NCI-H2171 (cell line): ENCODE measurements around the gene FUT2.
"Not testable (repeated sequence)": the region's sequence is repeated elsewhere in the genome, so short reads cannot be mapped to it uniquely, and the experiment has no call there.

Experiments
- DNase-seq: peaks from one replicate; lab custom pipeline; 2025; lab: John Stamatoyannopoulos, UW

FUT2 gene

GRCh38 chr19:48670699-48671445 lies 24.9 kb upstream of the FUT2 start:
- no peak for DNase-seq

- peak; percentile 68 for DNase-seq
Measured at GRCh38 chr19:48671446-48671995, 24.2 kb upstream of the FUT2 start.

GRCh38 chr19:48672994-48673393 lies 22.8 kb upstream of the FUT2 start, which contains the start of gene NTN5:
Gene NTN5, minus strand, starts transcription at chr19:48673017. Its CDS starts 2,031 bp downstream, at chr19:48670986.
- DNase-seq, result no peak

GRCh38 chr19:48673436-48674100 lies 22.2 kb upstream of the FUT2 start:
- no peak for DNase-seq

- no peak for DNase-seq
Measured at GRCh38 chr19:48674216-48674809, 21.5 kb upstream of the FUT2 start.

- DNase-seq, result peak; percentile 85
Measured at GRCh38 chr19:48674921-48675824, 20.6 kb upstream of the FUT2 start.

GRCh38 chr19:48676487-48676886 lies 19.3 kb upstream of the FUT2 start:
- DNase-seq, result no peak

GRCh38 chr19:48676887-48677286 lies 18.9 kb upstream of the FUT2 start:
- DNase-seq, result no peak

- no peak for DNase-seq
Measured at GRCh38 chr19:48678201-48678600, 17.6 kb upstream of the FUT2 start.

GRCh38 chr19:48680006-48680405 lies 15.8 kb upstream of the FUT2 start:
- DNase-seq, result not testable (repeated sequence)

GRCh38 chr19:48680436-48681126 lies 15.2 kb upstream of the FUT2 start:
- DNase-seq, result no peak

- DNase-seq, result no peak
Measured at GRCh38 chr19:48681127-48681470, 14.7 kb upstream of the FUT2 start.

GRCh38 chr19:48683349-48683748 lies 12.4 kb upstream of the FUT2 start:
- DNase-seq, result no peak

- no peak for DNase-seq
Measured at GRCh38 chr19:48685583-48685982, 10.2 kb upstream of the FUT2 start.

- DNase-seq, result no peak
Measured at GRCh38 chr19:48686088-48686487, 9.7 kb upstream of the FUT2 start.

GRCh38 chr19:48686637-48687036 lies 9.1 kb upstream of the FUT2 start:
- not testable (repeated sequence) for DNase-seq

- DNase-seq, result no peak
Measured at GRCh38 chr19:48687776-48688175, 8.0 kb upstream of the FUT2 start.

- DNase-seq, result no peak
Measured at GRCh38 chr19:48689449-48689848, 6.3 kb upstream of the FUT2 start.

GRCh38 chr19:48693629-48694028 lies 2.1 kb upstream of the FUT2 start:
- DNase-seq, result not testable (repeated sequence)

GRCh38 chr19:48696353-48697010 lies 711 bp downstream of the FUT2 start:
- DNase-seq, result peak; percentile 21

- no peak for DNase-seq
Measured at GRCh38 chr19:48698046-48698445, 2.3 kb downstream of the FUT2 start.
